ENCODE results near the gene MRPS17.

- no peak for TF ChIP-seq EZH2 (optimal IDR thresholded peaks at IDR 0.05; ENCODE audit: low read depth, low read length)
- no peak for TF ChIP-seq CTCF (IDR thresholded peaks at IDR 0.05; ENCODE audit: low read length)
Observed at GRCh38 chr7:55931421-55932151, 20.1 kb upstream of the MRPS17 start.

Measured in MM.1S (cell line).